NCI-H2196 (cell line): Measurements from ENCODE around the gene PSKH1.
"Not testable (repeated sequence)": the region's sequence is repeated elsewhere in the genome, so short reads cannot be mapped to it uniquely, and the experiment has no call there.

ENCODE experiments used
- DNase-seq: peaks from one replicate; lab custom pipeline; 2025; ENCODE audit not compliant: unreplicated experiment; lab: John Stamatoyannopoulos, UW

The PSKH1 gene

GRCh38 chr16:67923414-67924116 is 30.5 kb downstream of the PSKH1 start:
- DNase-seq = peak; percentile 80

GRCh38 chr16:67924140-67924906 is 31.3 kb downstream of the PSKH1 start:
- DNase-seq = no peak

GRCh38 chr16:67926181-67926750 is 33.2 kb downstream of the PSKH1 start:
- DNase-seq = peak; percentile 55

GRCh38 chr16:67927131-67927941 is 34.3 kb downstream of the PSKH1 start:
- DNase-seq = no peak

- DNase-seq = no peak
Measured at GRCh38 chr16:67928147-67928546, 35.1 kb downstream of the PSKH1 start.

- peak; percentile 56 for DNase-seq
Measured at GRCh38 chr16:67928561-67929364, 35.7 kb downstream of the PSKH1 start.

GRCh38 chr16:67930191-67930590 is 37.1 kb downstream of the PSKH1 start:
- DNase-seq = no peak

GRCh38 chr16:67930678-67931211 is 37.7 kb downstream of the PSKH1 start:
- DNase-seq = no peak

GRCh38 chr16:67931712-67932461 is 38.8 kb downstream of the PSKH1 start, which contains the start of gene CTRL:
CTRL (minus strand) TSS chr16:67931862; CDS start chr16:67931852, 10 bp downstream.
- DNase-seq = no peak

- DNase-seq = no peak
Measured at GRCh38 chr16:67932462-67932840, 39.4 kb downstream of the PSKH1 start.

- no peak for DNase-seq
Measured at GRCh38 chr16:67933805-67934204, 40.8 kb downstream of the PSKH1 start.

GRCh38 chr16:67934306-67935100 is 41.4 kb downstream of the PSKH1 start:
- no peak for DNase-seq

- no peak for DNase-seq
Measured at GRCh38 chr16:67935101-67935401, 42.0 kb downstream of the PSKH1 start.

- DNase-seq = peak; percentile 91
Measured at GRCh38 chr16:67935402-67936123, 42.5 kb downstream of the PSKH1 start.

GRCh38 chr16:67936124-67936879 is 43.2 kb downstream of the PSKH1 start, which contains the start of gene PSMB10:
PSMB10 (minus strand) TSS chr16:67936850; CDS start chr16:67936749, 101 bp downstream.
- DNase-seq = peak; percentile 19

- no peak for DNase-seq
Measured at GRCh38 chr16:67936880-67937605, 44.0 kb downstream of the PSKH1 start.

- not testable (repeated sequence) for DNase-seq
Measured at GRCh38 chr16:67937713-67938112, 44.7 kb downstream of the PSKH1 start.
